GM12892 (cell line): ENCODE data around the gene SLC6A16.

ENCODE experiments used
- POLR2A ChIP-seq: IDR thresholded peaks from 2 replicates; pipeline ENCODE4 v1.6.1; 2011; ENCODE audit warnings: low read depth, low read length, control low read depth
- POLR2AphosphoS5 ChIP-seq: IDR thresholded peaks from 2 replicates; pipeline ENCODE4 v1.6.1; 2011; ENCODE audit warnings: low read depth, low read length, control low read depth

GRCh38 chr19:49247676-49248075, 77.3 kb downstream of the SLC6A16 start:
- no peak for TF ChIP-seq POLR2AphosphoS5
- no peak for TF ChIP-seq POLR2A
